ENCODE results near the gene ZWILCH. TPM values are rescaled to one million over a fixed set of nuclear protein-coding genes. Genes with fewer than 3 reads are reported as not detected.

The ZWILCH gene
- total and polyA plus RNA-seq, 8 donors = 1.2 to 4.3 (median 3.1) TPM

DNA sequence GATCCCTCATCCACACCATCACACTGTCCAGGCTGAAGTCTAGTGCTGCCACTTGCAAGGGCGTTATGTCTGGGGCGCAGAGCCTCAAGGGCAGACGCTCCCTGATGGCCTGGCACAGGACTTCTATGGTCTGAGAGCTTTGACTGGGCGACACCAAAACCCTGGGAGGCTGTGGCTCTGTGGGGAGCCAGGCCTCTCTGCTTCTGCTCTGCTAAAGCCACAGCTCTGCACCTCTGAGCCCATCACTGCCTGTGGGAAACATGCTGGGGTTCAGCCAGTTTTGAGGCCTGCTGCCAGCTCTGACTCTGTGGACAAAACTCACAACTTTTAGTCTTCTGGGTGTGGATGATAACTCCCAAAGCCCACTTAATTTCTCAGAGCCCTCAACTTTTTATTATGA lies 67.0 kb downstream of the ZWILCH start:
- Histone ChIP-seq H3K36me3 (no peaks in the 10 kb centered on the region), H3K4me3 (no peak overlapping the region), H3K9me3 (no peaks in the 10 kb centered on the region), H3K27me3 (no peaks in the 10 kb centered on the region), H3K27ac (no peak overlapping the region), H3K4me1 (no peaks in the 10 kb centered on the region)
- peak in 1 of 6 donors; percentile 19 for DNase-seq
- intact Hi-C loops (cut with DNase I) = no loop called here
- TF ChIP-seq, protein P1, sequence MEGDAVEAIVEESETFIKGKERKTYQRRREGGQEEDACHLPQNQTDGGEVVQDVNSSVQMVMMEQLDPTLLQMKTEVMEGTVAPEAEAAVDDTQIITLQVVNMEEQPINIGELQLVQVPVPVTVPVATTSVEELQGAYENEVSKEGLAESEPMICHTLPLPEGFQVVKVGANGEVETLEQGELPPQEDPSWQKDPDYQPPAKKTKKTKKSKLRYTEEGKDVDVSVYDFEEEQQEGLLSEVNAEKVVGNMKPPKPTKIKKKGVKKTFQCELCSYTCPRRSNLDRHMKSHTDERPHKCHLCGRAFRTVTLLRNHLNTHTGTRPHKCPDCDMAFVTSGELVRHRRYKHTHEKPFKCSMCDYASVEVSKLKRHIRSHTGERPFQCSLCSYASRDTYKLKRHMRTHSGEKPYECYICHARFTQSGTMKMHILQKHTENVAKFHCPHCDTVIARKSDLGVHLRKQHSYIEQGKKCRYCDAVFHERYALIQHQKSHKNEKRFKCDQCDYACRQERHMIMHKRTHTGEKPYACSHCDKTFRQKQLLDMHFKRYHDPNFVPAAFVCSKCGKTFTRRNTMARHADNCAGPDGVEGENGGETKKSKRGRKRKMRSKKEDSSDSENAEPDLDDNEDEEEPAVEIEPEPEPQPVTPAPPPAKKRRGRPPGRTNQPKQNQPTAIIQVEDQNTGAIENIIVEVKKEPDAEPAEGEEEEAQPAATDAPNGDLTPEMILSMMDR (IDR thresholded peaks at IDR 0.05) = no peak
- no peak for FAIRE-seq
- 91 to 94% methylated on average over 4 of the region's 4 CpGs for WGBS, 2 donors
- no peak for ATAC-seq

DNA sequence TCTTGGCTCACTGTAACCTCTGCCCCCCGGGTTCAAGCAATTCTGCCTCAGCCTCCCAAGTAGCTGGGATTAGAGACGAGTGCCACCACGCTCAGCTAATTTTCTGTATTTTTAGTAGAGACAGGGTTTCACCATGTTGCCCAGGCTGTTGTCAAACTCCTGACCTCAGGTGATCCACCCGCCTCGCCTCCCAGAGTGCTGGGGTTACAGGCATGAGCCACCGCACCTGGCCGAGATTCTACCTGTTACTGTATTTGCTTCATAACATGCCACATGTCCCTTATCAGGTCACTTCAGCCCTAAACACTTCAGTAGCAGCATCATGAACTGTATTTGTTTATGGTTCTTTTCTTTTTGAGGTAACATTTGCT lies 68.2 kb downstream of the ZWILCH start:
- Histone ChIP-seq H3K27ac (no peak overlapping the region), H3K36me3 (no peaks in the 10 kb centered on the region)
- TF ChIP-seq, protein P1 (IDR thresholded peaks at IDR 0.05) = no peak

DNA sequence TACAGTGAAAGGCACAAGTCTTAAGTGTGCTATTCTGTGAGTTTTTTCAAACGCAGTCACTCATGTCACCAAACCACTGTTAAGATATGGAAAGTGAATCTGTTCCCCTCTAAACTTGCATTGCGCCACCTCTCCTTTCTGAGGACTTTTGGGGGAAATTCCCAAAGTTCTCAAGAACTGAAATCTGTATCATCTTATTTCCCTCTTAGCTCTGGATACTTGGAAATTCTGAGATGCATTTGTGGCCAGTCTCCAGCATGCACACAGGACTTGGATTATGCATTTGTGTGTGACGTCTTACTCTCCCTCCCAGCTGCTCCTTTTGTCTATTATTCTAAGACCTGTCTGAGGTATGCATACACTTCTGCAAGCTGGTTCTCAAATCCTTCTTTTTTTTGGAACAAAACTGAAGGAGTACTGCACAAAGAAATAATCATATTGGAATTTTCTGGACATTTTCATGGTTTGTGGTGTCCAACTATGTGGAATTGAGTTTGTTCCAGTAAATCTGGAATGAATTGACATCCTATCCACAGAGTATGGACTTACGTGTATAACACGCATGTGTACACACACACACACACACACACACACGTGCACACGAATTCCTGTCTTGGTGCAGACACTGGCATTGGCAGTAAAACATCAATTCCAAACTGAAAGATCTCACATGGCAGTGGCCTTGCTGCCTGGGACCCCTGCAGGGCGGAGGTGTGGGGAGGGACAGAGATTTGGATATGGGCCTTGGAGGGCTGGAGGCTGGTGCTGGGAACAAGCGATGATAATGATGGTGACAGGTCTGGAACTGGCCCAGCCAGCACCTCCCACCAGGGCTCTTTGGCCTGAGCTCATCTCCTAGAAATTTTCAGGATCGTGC lies 68.8 kb downstream of the ZWILCH start:
- 73 to 75% methylated on average over 10 of the region's 10 CpGs for WGBS, 2 donors
- H3K4me3 ChIP-seq = no peak overlapping the region
- H3K36me3 ChIP-seq = no peaks in the 10 kb centered on the region
- no peak overlapping the region for H3K27ac ChIP-seq
- ATAC-seq = no peak
- H3K4me1 ChIP-seq = no peaks in the 10 kb centered on the region
- peak in 1 of 6 donors; percentile 5 for DNase-seq
- intact Hi-C loops (cut with DNase I) = no loop called here
- no peaks in the 10 kb centered on the region for H3K27me3 ChIP-seq
- no peak for FAIRE-seq
- H3K9me3 ChIP-seq = no peaks in the 10 kb centered on the region
- TF ChIP-seq, protein P1 (IDR thresholded peaks at IDR 0.05) = no peak

More for the DNA sequence above, 68.2 kb downstream of the ZWILCH start:
- FAIRE-seq (no peak), DNase-seq (peak in 1 of 6 donors; percentile 30), ATAC-seq (no peak)
- H3K9me3 ChIP-seq = no peaks in the 10 kb centered on the region
- WGBS, 2 donors = 85 to 94% methylated on average over 7 of the region's 7 CpGs
- no peak overlapping the region for H3K4me3 ChIP-seq
- no peaks in the 10 kb centered on the region for H3K27me3 ChIP-seq
- no peaks in the 10 kb centered on the region for H3K4me1 ChIP-seq
- intact Hi-C loops (cut with DNase I) = no loop called here

DNA sequence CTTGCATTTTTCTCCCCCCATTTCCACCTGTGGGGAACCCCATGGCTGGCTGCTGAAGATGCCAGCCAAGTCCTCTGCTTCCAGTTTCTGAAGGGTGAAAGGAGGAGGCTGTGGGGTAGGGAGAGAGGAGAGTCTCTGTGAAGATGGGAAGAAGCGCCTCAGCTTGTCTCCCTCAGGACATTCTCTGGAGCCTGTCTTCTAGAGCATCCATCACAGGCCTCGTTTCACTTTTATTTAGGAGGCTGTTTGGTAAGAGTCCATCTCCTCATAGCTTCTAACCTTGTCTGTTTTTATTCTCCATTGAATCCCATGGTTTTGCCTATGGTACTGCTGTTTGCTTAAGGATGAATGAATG lies 69.4 kb downstream of the ZWILCH start:
- TF ChIP-seq, protein P1 (IDR thresholded peaks at IDR 0.05) = no peak
- H3K4me1 ChIP-seq = no peaks in the 10 kb centered on the region
- H3K27ac ChIP-seq = no peak overlapping the region
- no peaks in the 10 kb centered on the region for H3K27me3 ChIP-seq
- no peaks in the 10 kb centered on the region for H3K36me3 ChIP-seq
- no peak for FAIRE-seq
- DNase-seq = no peak
- intact Hi-C loops (cut with DNase I) = no loop called here
- 67 to 87% methylated on average over 2 of the region's 2 CpGs for WGBS, 2 donors
- no peak overlapping the region for H3K4me3 ChIP-seq
- no peaks in the 10 kb centered on the region for H3K9me3 ChIP-seq
- no peak for ATAC-seq

DNA sequence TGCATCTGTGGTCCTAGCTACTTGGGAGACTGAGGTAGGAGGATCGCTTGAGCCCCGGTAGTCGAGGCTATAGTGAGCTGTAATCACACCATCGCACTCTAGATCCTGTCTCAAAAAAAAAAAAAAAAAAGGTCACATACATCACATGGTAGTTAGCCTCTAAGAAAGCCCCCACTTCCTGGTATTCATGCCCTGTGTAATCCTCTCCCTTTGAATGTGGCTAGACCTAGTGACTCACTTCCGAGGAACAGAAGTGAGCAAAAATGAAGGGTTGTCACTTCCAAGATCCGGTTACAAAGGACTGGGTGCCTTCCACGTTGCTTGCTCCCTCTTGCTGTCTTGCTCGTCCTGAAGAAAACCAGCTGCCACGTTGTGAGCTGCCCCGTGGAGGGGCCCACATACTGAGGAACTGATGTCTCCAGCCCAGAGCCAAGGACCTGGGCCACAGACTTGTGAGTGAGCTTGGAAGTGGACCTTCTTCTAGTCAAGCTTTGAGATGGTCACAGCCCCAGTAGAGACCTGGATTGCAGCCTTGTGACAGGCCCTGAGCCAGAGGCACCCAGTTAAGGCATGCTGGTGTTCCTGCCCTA lies 73.3 kb downstream of the ZWILCH start:
- intact Hi-C loops (cut with DNase I) = no loop called here
- ATAC-seq (no peak), FAIRE-seq (no peak), DNase-seq (no peak)
- TF ChIP-seq, protein P1 (IDR thresholded peaks at IDR 0.05) = no peak
- 72 to 79% methylated on average over 10 of the region's 10 CpGs for WGBS, 2 donors
- no peaks in the 10 kb centered on the region for H3K27me3 ChIP-seq
- H3K36me3 ChIP-seq = no peaks in the 10 kb centered on the region
- no peaks in the 10 kb centered on the region for H3K9me3 ChIP-seq
- H3K27ac ChIP-seq = no peak overlapping the region
- no peak overlapping the region for H3K4me3 ChIP-seq
- H3K4me1 ChIP-seq = no peaks in the 10 kb centered on the region
